IMR-90 (cell line): ENCODE data around the gene TEAD1. TPM values are rescaled to one million over a fixed set of nuclear protein-coding genes. Genes with fewer than 3 reads are reported as not detected.

Experiments
- ATAC-seq: fragments of 200-7000 bp; cut with Tn5 transposase; 2 replicates; pipeline ENCODE4 v1.9.1; 2020; ENCODE audit warnings: low read depth, mild to moderate bottlenecking, moderate library complexity
- BruUV-seq: library from RNA; stranded (reverse); fragments of 400-500 nt; replicated peaks from 2 replicates; lab custom pipeline; 2021; lab: Mats Ljungman, UMichigan
- CTCF ChIA-PET: fragments of 300-600 bp; formaldehyde crosslinking; extraction: SDS; loops from one replicate; lab custom pipeline; 2021; ENCODE audit warnings: antibody characterized with exemption; lab: Yijun Ruan, JAX
- POLR2A ChIA-PET: fragments of 300-600 bp; sonication (Branson Sonifier 250); formaldehyde crosslinking; loops from one replicate; lab custom pipeline; 2022; ENCODE audit warnings: antibody characterized with exemption; ENCODE audit not compliant: unreplicated experiment; lab: Charles Lee
- DNase-seq: peaks from one replicate; pipeline ENCODE4 v3.0.0; 2013
- H2AFZ ChIP-seq: replicated peaks from 2 replicates; pipeline ENCODE3; 2013; ENCODE audit warnings: low read length, mild to moderate bottlenecking; ENCODE audit not compliant: poor library complexity
- H2AK5ac ChIP-seq: 2 replicates; pipeline ENCODE4 v1.6.1; 2013; ENCODE audit warnings: low read depth, low read length, inconsistent platforms
- H2AK9ac ChIP-seq: replicated peaks from 2 replicates; pipeline ENCODE3; 2013; ENCODE audit warnings: mild to moderate bottlenecking, low read depth, low read length, moderate library complexity; ENCODE audit not compliant: poor library complexity
- H2BK120ac ChIP-seq: 2 replicates; pipeline ENCODE4 v1.6.1; 2013; ENCODE audit warnings: low read depth, low read length, inconsistent platforms
- H2BK15ac ChIP-seq: 3 replicates; pipeline ENCODE4 v1.6.1; 2013; ENCODE audit warnings: low read depth, low read length, inconsistent platforms
- H2BK20ac ChIP-seq: 2 replicates; pipeline ENCODE4 v1.6.1; 2013; ENCODE audit warnings: low read depth, mild to moderate bottlenecking, inconsistent platforms, low read length, moderate library complexity
- H2BK5ac ChIP-seq: 2 replicates; pipeline ENCODE4 v1.6.1; 2013; ENCODE audit warnings: mild to moderate bottlenecking, low read depth, low read length, inconsistent platforms; ENCODE audit not compliant: poor library complexity, severe bottlenecking
- H3K14ac ChIP-seq: replicated peaks from 2 replicates; pipeline ENCODE4 v1.6.1; 2013; ENCODE audit warnings: low read depth, low read length, inconsistent platforms
- H3K18ac ChIP-seq: 2 replicates; pipeline ENCODE4 v1.6.1; 2013; ENCODE audit warnings: low read depth, low read length, control low read depth
- H3K23ac ChIP-seq: 2 replicates; pipeline ENCODE4 v1.6.1; 2013; ENCODE audit warnings: low read depth, low read length, inconsistent platforms
- H3K27ac ChIP-seq: 2 replicates; pipeline ENCODE4 v1.5.1; 2013; ENCODE audit warnings: mild to moderate bottlenecking, control low read depth, low read length; ENCODE audit not compliant: insufficient read depth
- H3K27me3 ChIP-seq: 2 replicates; pipeline ENCODE4 v1.6.1; 2013; ENCODE audit warnings: low read length; ENCODE audit not compliant: control insufficient read depth, insufficient read depth
- H3K36me3 ChIP-seq: 2 replicates; pipeline ENCODE4 v1.6.1; 2013; ENCODE audit warnings: low read length, mixed read lengths; ENCODE audit not compliant: control insufficient read depth, insufficient read depth
- H3K4ac ChIP-seq: 2 replicates; pipeline ENCODE4 v1.6.1; 2013; ENCODE audit warnings: low read depth, low read length, inconsistent platforms
- H3K4me1 ChIP-seq: 2 replicates; pipeline ENCODE4 v1.6.1; 2013; ENCODE audit warnings: low read length, mixed read lengths; ENCODE audit not compliant: control insufficient read depth, insufficient read depth
- H3K4me2 ChIP-seq: 2 replicates; pipeline ENCODE4 v1.6.1; 2013; ENCODE audit warnings: low read depth, mild to moderate bottlenecking, control low read depth, low read length, moderate library complexity
- H3K4me3 ChIP-seq: 2 replicates; pipeline ENCODE4 v1.5.1; 2013; ENCODE audit warnings: low read depth, mild to moderate bottlenecking, control low read depth, low read length, moderate library complexity; ENCODE audit not compliant: insufficient read depth
- H3K56ac ChIP-seq: 2 replicates; pipeline ENCODE4 v1.6.1; 2013; ENCODE audit warnings: low read length, inconsistent platforms; ENCODE audit not compliant: insufficient read depth; ENCODE audit errors: extremely low read depth
- H3K79me1 ChIP-seq, 2 experiments: 2 replicates each; pipeline ENCODE4 v1.6.1; 2013; ENCODE audit warnings: low read length in 2 of 2, inconsistent platforms in 1 of 2, low read depth in 1 of 2
- H3K9ac ChIP-seq: 2 replicates; pipeline ENCODE4 v1.6.1; 2013; ENCODE audit warnings: low read depth, low read length, control low read depth
- H3K9me1 ChIP-seq: 2 replicates; pipeline ENCODE4 v1.6.1; 2013; ENCODE audit warnings: low read length, inconsistent platforms; ENCODE audit not compliant: insufficient read depth
- H3K9me3 ChIP-seq: 2 replicates; pipeline ENCODE4 v1.6.1; 2013; ENCODE audit warnings: low read length; ENCODE audit not compliant: control insufficient read depth, insufficient read depth
- H4K20me1 ChIP-seq: 2 replicates; pipeline ENCODE4 v1.6.1; 2013; ENCODE audit warnings: low read length, inconsistent platforms; ENCODE audit not compliant: insufficient read depth
- H4K5ac ChIP-seq: 2 replicates; pipeline ENCODE4 v1.6.1; 2013; ENCODE audit warnings: mild to moderate bottlenecking, low read depth, low read length, control low read depth
- H4K8ac ChIP-seq, 2 experiments: 2 replicates each; pipeline ENCODE4 v1.6.1; 2013; ENCODE audit warnings: low read depth in 2 of 2, low read length in 2 of 2, control low read depth in 1 of 2, inconsistent platforms in 1 of 2
- H4K91ac ChIP-seq: 2 replicates; pipeline ENCODE4 v1.6.1; 2013; ENCODE audit warnings: low read depth, low read length, inconsistent platforms; ENCODE audit not compliant: insufficient read depth
- FOS ChIP-seq: fragments of 150-350 bp; IDR thresholded peaks from 2 replicates; pipeline ENCODE4 v1.6.1; 2016; ENCODE audit warnings: low read depth, low read length
- MAFK ChIP-seq: IDR thresholded peaks from 2 replicates; pipeline ENCODE4 v1.6.1; 2012; ENCODE audit warnings: low read depth, low read length, improper control_type of control experiment
- MXI1 ChIP-seq: IDR thresholded peaks from 2 replicates; pipeline ENCODE4 v1.6.1; 2012; ENCODE audit warnings: low read depth, mild to moderate bottlenecking, low read length, moderate library complexity, borderline replicate concordance
- NFE2L2 ChIP-seq: fragments of 150-350 bp; IDR thresholded peaks from 2 replicates; pipeline ENCODE4 v1.6.1; 2016; ENCODE audit warnings: low read depth, mild to moderate bottlenecking, low read length
- RFX5 ChIP-seq: IDR thresholded peaks from 2 replicates; pipeline ENCODE4 v1.8.0; 2012; ENCODE audit warnings: low read depth, mild to moderate bottlenecking, low read length, moderate library complexity
- WGBS, 2 experiments: methylation state at CpG; one replicate each; pipeline versions ENCODE4 v1.1.5 to v1.1.7; 2013; ENCODE audit warnings: missing lambda C conversion rate in 2 of 2; ENCODE audit not compliant: insufficient read length in 1 of 2; ENCODE audit errors: extremely low coverage in 2 of 2; 5-methylcytosine and 5-hydroxymethylcytosine counted together
- dilution Hi-C: fragments of 300-500 bp; cut with HindIII; formaldehyde crosslinking; loops from one replicate; pipeline ENCODE4 v1.14.3; 2018; ENCODE audit warnings: low sequenced_read_pairs; ENCODE audit not compliant: unreplicated experiment
- in situ Hi-C: fragments of 300-500 bp; cut with MboI; formaldehyde crosslinking; loops from 3 replicates; pipeline ENCODE4 v1.14.3; 2019; ENCODE audit warnings: low sequenced_read_pairs, inconsistent platforms, mixed read lengths
- intact Hi-C: fragments of 100-400 bp; cut with micrococcal nuclease; formaldehyde crosslinking; loops from 2 replicates; pipeline ENCODE4 v1.10.0; 2022
- polyA plus RNA-seq, 3 experiments: library from polyadenylated mRNA; depleted of rRNA; stranded (reverse); fragments of >200 nt; gene quantifications; 2 replicates each; pipeline ENCODE4 v1.2.3, GENCODE V29; 2012; ENCODE audit warnings: low replicate concordance in 1 of 3
- total RNA-seq: library from RNA; depleted of rRNA; stranded (reverse); fragments of >200 nt; gene quantifications from 2 replicates; pipeline ENCODE4 v1.2.3, GENCODE V29; 2012
- TF ChIP-seq, protein P1 (sequence below): fragments of 150-350 bp; IDR thresholded peaks from 2 replicates; pipeline ENCODE4 v1.6.1; 2017; ENCODE audit warnings: mild to moderate bottlenecking, antibody characterized with exemption, low read length, low read depth
- TF ChIP-seq, protein P2 (sequence below): fragments of 150-350 bp; IDR thresholded peaks from 2 replicates; pipeline ENCODE4 v1.6.1; 2016; ENCODE audit warnings: low read depth, mild to moderate bottlenecking, low read length, moderate library complexity, borderline replicate concordance

Gene TEAD1
- total and polyA plus RNA-seq, 2 of the 4 experiments (the other 2 are of a cell fraction) = 51.8 to 69.2 TPM

DNA sequence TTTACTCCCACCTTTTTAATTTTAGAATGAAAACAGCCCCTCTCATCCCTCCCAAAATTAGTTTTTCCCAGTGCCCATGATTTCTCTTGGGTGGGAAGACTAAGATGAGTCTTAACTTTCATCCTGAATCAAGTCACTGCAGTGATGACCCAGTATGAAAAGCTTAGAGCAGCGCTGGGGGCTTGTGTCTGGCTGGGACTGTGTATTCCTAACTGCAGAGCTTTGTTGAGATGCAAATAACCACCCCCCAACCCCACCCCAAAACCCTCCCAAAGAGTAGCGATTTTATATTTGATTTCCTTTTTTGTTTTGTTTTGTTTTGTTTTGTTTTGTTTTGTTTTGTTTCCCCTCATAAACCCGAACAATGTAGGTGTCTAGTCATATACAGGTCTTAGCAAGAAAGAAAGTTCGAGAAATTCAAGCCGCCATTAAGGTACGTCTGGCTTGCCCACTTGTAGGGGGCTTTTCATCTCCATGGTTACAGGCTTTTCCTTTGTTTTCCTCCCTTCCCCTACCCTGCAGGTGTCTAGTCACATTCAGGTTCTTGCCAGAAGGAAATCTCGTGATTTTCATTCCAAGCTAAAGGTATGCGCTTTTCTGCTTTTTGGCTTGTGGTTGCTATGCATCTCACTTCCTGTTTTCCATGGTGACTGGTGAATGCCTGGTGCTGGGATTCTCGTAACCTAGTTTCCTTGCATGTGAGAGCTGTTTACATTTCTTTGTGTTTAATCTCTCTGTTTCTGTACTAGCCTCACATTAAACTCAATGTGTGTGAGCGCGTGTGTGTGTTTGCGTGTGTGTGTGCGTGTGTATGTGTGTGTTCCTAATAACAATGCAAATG is 190.3 kb downstream of the TEAD1 start (continued):
- TF ChIP-seq, protein P1, sequence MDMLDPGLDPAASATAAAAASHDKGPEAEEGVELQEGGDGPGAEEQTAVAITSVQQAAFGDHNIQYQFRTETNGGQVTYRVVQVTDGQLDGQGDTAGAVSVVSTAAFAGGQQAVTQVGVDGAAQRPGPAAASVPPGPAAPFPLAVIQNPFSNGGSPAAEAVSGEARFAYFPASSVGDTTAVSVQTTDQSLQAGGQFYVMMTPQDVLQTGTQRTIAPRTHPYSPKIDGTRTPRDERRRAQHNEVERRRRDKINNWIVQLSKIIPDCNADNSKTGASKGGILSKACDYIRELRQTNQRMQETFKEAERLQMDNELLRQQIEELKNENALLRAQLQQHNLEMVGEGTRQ = no peak

DNA sequence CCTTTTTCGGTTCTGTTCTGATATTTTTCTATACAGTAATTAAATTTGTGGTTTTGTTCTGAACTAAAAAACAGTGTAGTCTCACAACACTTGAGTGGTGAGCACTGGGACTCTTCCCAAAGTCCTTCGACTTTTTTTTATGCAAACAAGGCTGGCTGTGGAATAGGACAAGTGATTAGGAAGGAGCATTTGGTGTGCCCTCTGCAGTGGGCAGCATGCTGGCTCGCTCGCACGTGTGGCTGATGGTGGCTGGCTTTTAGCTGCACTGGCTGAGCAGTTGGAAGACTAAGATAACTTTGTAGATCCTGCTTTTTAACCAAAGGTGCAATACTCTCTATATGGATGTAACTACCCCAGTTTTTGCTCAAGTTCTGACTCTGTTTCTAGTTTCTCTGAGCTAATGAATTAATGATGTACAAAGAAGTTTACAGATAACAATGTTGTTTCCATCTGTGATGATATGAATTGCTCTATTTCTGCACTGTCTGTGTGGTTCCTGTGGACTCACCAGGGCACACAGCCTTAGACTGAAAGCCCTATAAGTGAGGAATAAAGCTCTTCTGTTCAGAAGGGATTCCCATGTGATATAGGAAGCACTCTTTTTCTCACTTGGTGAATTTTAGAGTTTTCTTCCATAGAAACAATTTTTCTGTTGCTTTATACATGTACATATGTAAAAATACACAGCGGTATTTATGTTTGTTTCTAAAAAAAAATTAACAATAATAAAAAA is 191.8 kb downstream of the TEAD1 start:
- Histone ChIP-seq H2BK20ac (no peak overlapping the region), H3K9ac (no peak overlapping the region), H4K91ac (no peak overlapping the region), H3K14ac (no peak overlapping the region), H4K20me1 (peaks cover 71% of the 10 kb centered on the region), H2BK15ac (no peak overlapping the region), H3K4ac (no peak overlapping the region), H3K4me2 (no peak overlapping the region), H3K9me1 (peaks cover 27% of the 10 kb centered on the region), H2AK5ac (no peak overlapping the region), H3K56ac (no peak overlapping the region), H2AFZ (no peak overlapping the region), H4K8ac (no peak overlapping the region), H2AK9ac (no peak overlapping the region), H3K4me1 (peaks cover 20% of the 10 kb centered on the region), H2BK120ac (no peak overlapping the region), H3K4me3 (no peak overlapping the region), H3K79me1 (peaks cover 48 to 88% of the 10 kb centered on the region in 2 experiments), H4K5ac (no peak overlapping the region), H3K18ac (no peak overlapping the region), H3K23ac (peak overlapping the region; percentile 42; the same call in 1 of the 2 replicates), H3K9me3 (no peaks in the 10 kb centered on the region), H2BK5ac (no peak overlapping the region), H3K36me3 (peaks cover 4% of the 10 kb centered on the region; the same call in 1 of the 2 replicates), H3K27me3 (no peaks in the 10 kb centered on the region), H3K27ac (peak overlapping the region; percentile 19; the same call in 1 of the 2 replicates)
- intact Hi-C loops = no loop called here
- DNase-seq (no peak), ATAC-seq (no peak)
- in situ Hi-C loops = no loop called here
- 33% methylated on average over 1 of the region's 6 CpGs; no CpG with 5 or more reads in 1 of the 2 experiments for WGBS, 2 experiments
- BruUV-seq = no TSS peak
- ChIA-PET POLR2A (no interaction called here), CTCF (interaction anchor here (0.6 to 0.7 kb wide), 2 partner anchors 423 to 538 kb away, joined by 3 to 4 read pairs; no protein-coding TSS in a partner anchor)
- no peak for TF ChIP-seq MAFK
- no peak for TF ChIP-seq RFX5
- no peak for TF ChIP-seq FOS
- TF ChIP-seq MXI1 = no peak
- TF ChIP-seq, protein P2, sequence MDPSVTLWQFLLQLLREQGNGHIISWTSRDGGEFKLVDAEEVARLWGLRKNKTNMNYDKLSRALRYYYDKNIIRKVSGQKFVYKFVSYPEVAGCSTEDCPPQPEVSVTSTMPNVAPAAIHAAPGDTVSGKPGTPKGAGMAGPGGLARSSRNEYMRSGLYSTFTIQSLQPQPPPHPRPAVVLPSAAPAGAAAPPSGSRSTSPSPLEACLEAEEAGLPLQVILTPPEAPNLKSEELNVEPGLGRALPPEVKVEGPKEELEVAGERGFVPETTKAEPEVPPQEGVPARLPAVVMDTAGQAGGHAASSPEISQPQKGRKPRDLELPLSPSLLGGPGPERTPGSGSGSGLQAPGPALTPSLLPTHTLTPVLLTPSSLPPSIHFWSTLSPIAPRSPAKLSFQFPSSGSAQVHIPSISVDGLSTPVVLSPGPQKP = no peak
- no peak for TF ChIP-seq NFE2L2
- dilution Hi-C loops = no loop called here
